AG08396 (cell line): ENCODE data around the gene PTGER1.
"Not testable (repeated sequence)": the region's sequence is repeated elsewhere in the genome, so short reads cannot be mapped to it uniquely, and the experiment has no call there.

Experiments used
- DNase-seq: peaks from one replicate; pipeline ENCODE4 v3.0.0; 2012; ENCODE audit warnings: low spot score, mixed read lengths

PTGER1 gene

GRCh38 chr19:14473978-14474578 lies 1.1 kb downstream of the PTGER1 start:
- DNase-seq: no peak

- no peak for DNase-seq
Observed at GRCh38 chr19:14473073-14473977, 1.8 kb downstream of the PTGER1 start.

GRCh38 chr19:14472202-14472938 lies 2.8 kb downstream of the PTGER1 start:
- peak; percentile 87 for DNase-seq

- DNase-seq: no peak
Observed at GRCh38 chr19:14471436-14472187, 3.5 kb downstream of the PTGER1 start.

- DNase-seq: no peak
Observed at GRCh38 chr19:14470031-14470876, 4.9 kb downstream of the PTGER1 start.

GRCh38 chr19:14467816-14468215 lies 7.3 kb downstream of the PTGER1 start:
- no peak for DNase-seq

GRCh38 chr19:14467391-14467790 lies 7.8 kb downstream of the PTGER1 start:
- no peak for DNase-seq

- no peak for DNase-seq
Observed at GRCh38 chr19:14463747-14464146, 11.4 kb downstream of the PTGER1 start.

- not testable (repeated sequence) for DNase-seq
Observed at GRCh38 chr19:14462401-14462800, 12.8 kb downstream of the PTGER1 start.

- no peak for DNase-seq
Observed at GRCh38 chr19:14460935-14461334, 14.2 kb downstream of the PTGER1 start.

GRCh38 chr19:14459703-14460102 lies 15.5 kb downstream of the PTGER1 start:
- no peak for DNase-seq

- DNase-seq: not testable (repeated sequence)
Observed at GRCh38 chr19:14452303-14452702, 22.9 kb downstream of the PTGER1 start.

GRCh38 chr19:14450876-14451275 lies 24.3 kb downstream of the PTGER1 start:
- no peak for DNase-seq

GRCh38 chr19:14450168-14450874 lies 24.8 kb downstream of the PTGER1 start:
- peak; percentile 78 for DNase-seq

GRCh38 chr19:14449321-14449720 lies 25.8 kb downstream of the PTGER1 start:
- no peak for DNase-seq

- DNase-seq: no peak
Observed at GRCh38 chr19:14446336-14447036, 28.7 kb downstream of the PTGER1 start.

GRCh38 chr19:14443632-14444216 lies 31.4 kb downstream of the PTGER1 start:
- DNase-seq: no peak

GRCh38 chr19:14442891-14443631 lies 32.1 kb downstream of the PTGER1 start:
- no peak for DNase-seq
